ENCODE data around the gene DACT3.
A peak's percentile ranks its signal among the peaks of the same experiment; 100 is the strongest.

DACT3 gene, protein sequence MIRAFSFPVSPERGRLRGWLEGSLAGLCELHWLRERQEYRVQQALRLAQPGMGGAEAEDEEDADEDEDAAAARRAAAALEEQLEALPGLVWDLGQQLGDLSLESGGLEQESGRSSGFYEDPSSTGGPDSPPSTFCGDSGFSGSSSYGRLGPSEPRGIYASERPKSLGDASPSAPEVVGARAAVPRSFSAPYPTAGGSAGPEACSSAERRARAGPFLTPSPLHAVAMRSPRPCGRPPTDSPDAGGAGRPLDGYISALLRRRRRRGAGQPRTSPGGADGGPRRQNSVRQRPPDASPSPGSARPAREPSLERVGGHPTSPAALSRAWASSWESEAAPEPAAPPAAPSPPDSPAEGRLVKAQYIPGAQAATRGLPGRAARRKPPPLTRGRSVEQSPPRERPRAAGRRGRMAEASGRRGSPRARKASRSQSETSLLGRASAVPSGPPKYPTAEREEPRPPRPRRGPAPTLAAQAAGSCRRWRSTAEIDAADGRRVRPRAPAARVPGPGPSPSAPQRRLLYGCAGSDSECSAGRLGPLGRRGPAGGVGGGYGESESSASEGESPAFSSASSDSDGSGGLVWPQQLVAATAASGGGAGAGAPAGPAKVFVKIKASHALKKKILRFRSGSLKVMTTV

DNA sequence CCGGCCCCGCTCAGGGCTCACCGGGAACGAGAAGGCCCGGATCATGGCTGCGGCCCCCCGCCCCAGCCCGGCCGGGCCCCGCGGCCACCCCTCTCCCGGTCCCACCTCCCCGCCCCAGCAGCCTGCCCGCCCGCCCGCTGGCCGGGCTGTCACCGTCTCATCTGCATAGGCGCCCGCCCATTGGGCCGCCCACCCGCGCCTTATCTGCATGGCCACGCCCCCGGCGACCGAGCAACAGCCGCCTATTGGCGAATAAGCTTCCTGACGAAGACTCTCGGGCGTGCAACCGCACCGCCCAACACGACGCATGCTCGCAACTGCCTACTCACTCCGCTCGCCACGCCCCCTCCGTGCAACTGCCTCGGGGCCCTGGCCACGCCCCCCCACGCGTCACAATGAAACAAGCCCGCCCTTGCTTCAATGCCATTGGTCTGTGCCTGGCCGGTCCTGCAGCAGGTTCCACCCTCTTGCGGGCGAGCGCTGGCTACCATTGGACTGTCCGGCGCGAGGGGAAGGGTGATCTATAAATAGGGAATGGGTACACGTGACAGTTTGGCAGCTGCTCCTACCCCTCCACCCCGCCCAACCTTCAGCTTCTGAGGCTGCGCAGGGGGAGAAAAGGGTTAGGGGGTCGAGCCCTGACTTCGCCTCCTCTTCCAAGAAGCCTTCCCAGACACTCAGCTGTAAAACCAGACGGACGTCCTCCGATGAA is at the start of gene DACT3:
Gene DACT3, minus strand, starts transcription at position 163 of the 712 bp plus-strand sequence. Its CDS starts 118 bp downstream, at position 45.
- peak; percentile 98 for DNase-seq

- DNase-seq: no peak
These were observed 49.7 kb upstream of the DACT3 start for GRCh38 chr19:46710687-46711086.

GRCh38 chr19:46704379-46705076 is 43.5 kb upstream of the DACT3 start:
- DNase-seq: no peak

DNA sequence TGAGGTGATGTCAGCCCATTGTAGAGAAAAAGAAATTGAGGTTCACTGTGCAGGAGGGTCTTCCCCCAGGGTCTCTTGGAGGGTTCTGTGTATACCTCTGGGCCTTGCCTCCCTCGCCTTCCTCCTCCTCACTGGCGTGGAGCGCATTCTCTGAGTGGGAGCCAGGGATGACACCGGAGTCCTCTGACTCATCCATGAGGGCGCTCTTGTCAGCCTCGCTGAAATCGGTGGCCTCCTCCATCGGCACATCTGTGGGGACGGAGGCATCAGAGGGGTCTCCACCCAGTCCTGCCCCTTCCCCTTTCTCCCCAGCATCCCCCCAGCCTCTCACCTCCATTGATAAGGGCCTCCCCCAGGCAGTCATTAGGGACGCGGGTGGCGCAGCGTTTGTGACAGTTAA is 39.7 kb upstream of the DACT3 start:
- no peak for DNase-seq

DNA sequence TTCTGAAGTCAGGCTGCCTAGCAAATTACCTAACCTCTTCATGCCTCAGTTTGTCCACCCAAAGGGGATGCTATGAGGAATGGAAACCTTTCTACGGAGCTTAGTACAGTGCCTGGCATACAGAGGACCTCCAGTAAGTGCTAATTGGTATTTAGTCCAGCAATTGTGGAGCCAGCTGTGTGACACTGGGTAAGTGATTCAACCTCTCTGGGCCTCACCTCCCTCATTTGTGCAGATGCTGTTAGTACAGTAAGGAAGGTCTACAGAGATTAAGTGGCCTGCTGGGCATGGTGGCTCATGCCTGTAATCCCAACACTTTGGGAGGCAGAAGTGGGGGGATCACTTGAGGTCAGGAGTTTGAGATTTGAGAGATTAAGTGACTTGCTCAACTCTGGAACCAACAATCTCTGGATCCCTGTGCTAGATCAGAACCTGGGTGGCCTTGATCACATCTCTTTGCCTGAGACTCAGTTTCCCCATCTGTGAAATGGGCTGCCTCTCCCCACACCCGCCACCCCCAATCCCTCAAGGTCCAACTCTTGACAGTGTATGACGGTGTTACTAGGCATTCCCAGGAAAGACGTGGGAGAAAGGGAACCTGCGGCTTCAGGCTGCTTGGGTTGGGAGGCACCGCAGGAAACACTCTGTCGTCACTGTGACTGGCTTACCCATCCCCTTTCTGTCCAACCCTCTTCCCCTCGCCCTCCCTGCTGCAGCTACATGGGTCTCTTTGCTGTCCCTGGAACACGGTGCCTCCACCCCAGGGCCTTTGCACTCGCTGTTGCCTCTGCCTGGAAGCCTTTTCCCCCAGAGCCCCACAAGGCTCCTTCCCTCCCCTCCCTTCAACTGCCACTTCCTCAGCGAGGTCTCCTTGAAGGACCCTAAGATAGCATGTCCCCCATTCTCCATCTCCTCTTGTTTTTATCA is 37.7 kb upstream of the DACT3 start:
- no peak for DNase-seq

GRCh38 chr19:46697204-46697960 is 36.4 kb upstream of the DACT3 start:
- peak; percentile 94 for DNase-seq

- no peak for DNase-seq
These were observed 35.9 kb upstream of the DACT3 start for GRCh38 chr19:46696866-46697203.

- no peak for DNase-seq
These were observed 35.1 kb upstream of the DACT3 start for GRCh38 chr19:46696052-46696451.

DNA sequence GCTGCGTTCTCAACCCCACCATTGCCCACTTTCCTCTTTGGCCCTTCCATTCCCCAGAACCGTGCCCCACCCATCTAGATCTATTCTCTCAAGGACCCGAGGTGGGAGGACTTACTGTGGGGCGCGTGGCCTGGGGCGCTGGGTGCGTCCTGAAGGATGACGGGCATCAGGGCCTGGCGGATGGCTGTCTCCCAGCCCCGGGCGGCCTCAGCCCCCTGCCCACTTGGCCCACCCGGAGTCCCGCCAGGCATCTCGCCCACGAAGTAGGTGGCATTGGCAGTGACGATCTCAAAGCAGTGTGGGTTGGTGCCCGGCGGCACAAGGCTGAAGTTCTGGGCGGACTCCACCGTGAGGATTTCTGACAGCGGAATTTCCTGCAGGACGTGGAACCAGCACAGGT is 32.8 kb upstream of the DACT3 start:
- no peak for DNase-seq

- DNase-seq: no peak
These were observed 32.1 kb upstream of the DACT3 start for GRCh38 chr19:46692918-46693722.

DNA sequence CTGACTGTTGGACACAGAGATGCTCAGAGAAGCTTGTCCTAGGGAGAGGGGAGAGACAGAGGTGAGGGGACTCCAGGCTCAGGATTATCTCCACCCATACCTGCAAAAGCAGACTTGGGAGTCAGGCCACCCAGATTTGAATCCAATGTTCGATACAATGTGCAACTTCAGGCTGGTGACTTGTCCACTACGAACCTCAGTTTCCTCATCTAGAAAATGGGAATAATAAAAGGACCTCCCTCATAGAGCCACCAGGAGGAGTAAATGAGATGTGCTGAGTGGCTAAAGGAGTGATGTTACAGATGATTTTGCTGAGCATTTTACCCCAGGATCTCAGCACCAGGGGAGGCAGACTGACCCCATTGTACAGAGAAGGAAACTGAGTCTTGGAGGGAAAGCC is 31.0 kb upstream of the DACT3 start:
- DNase-seq: no peak

- DNase-seq: no peak
These were observed 30.1 kb upstream of the DACT3 start for GRCh38 chr19:46691104-46691503.

DNA sequence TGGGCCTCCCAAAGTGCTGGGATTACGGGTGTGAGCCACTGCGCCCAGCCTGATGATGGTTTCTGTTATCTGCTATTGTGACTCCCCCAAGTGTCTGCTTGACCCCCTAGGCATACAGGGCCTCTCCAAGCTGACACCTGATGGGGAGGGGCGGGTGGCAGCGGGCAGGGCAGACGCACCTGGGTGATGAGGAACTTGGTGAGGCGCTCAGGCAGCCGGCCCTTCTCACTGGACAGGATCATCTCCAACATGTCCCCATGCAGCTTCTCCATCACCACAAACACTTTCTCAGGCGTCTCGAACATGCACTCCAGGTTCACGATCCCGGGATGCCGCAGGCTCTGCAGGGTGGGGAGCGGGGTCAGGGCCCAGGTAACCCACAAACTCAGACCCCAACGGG is 28.4 kb upstream of the DACT3 start:
- DNase-seq: no peak

- no peak for DNase-seq
These were observed 26.6 kb upstream of the DACT3 start for GRCh38 chr19:46687438-46688145.

- no peak for DNase-seq
These were observed 24.2 kb upstream of the DACT3 start for GRCh38 chr19:46685189-46685588.

DNA sequence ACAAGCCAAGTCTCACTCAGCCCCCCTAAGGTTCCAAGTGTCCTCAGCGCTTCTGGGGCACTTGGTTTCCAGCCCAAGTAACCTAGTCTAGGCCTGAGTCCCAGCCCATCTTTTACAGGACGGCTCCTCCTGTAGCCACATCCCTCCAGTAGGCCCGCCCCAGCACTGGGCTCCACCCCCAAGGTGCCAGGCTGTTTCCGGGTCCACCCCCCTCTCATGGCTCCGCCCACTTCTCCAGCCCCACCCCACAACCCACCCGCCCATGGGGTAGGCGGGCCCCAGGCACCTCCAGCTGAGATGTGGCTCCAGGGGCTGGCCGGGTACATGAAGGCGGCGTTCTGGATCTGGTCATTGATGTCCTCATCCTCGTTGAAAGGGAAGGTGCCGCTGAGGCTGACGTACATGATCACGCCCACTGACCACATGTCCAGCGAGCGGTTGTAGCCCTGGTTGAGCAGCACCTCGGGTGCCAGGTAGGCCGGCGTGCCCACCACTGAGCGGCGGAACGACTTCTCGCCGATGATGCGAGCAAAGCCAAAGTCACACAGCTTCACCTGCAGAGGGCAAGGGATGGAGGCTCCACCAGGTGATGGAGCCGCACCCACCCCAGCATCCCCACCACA is 17.2 kb upstream of the DACT3 start:
- no peak for DNase-seq

- no peak for DNase-seq
These were observed 13.6 kb upstream of the DACT3 start for GRCh38 chr19:46674416-46675178.

- no peak for DNase-seq
These were observed 9.8 kb upstream of the DACT3 start for GRCh38 chr19:46670813-46671212.

GRCh38 chr19:46668662-46669061 is 7.7 kb upstream of the DACT3 start:
- no peak for DNase-seq
